K562 (cell line): Measurements from ENCODE around the gene ZNF655. TPM values are rescaled to one million over a fixed set of nuclear protein-coding genes. Genes with fewer than 3 reads are reported as not detected.
A peak's percentile ranks its signal among the peaks of the same experiment; 100 is the strongest.

Source experiments
- C11orf30 ChIP-seq: fragments of 450-650 bp; IDR thresholded peaks from 2 replicates; pipeline ENCODE4 v1.6.1; 2016; ENCODE audit warnings: low read depth, mild to moderate bottlenecking
- ERF ChIP-seq: fragments of 450-650 bp; formaldehyde crosslinking; IDR thresholded peaks from 2 replicates; pipeline ENCODE4 v1.4.0; 2020; ENCODE audit warnings: mild to moderate bottlenecking, mixed read lengths
- GABPB1 ChIP-seq: sonication (generic); formaldehyde crosslinking; IDR thresholded peaks from 2 replicates; pipeline ENCODE4 v1.8.0; 2022; ENCODE audit warnings: mild to moderate bottlenecking, missing genetic modification reagents
- JUN ChIP-seq, 2 experiments: sonication (generic) in 1 of 2; formaldehyde crosslinking in 1 of 2; IDR thresholded peaks; 2 replicates each; pipeline versions ENCODE4 v1.6.1 to v1.8.0; 2012 to 2022; ENCODE audit warnings: borderline replicate concordance in 2 of 2, mild to moderate bottlenecking in 2 of 2, improper control_type of control experiment in 1 of 2, low read depth in 1 of 2, low read length in 1 of 2, missing genetic modification reagents in 1 of 2
- NEUROD1 ChIP-seq: fragments of 150-350 bp; IDR thresholded peaks from 2 replicates; pipeline ENCODE4 v1.6.1; 2014; ENCODE audit warnings: borderline replicate concordance, low read length, low read depth; ENCODE audit not compliant: partially characterized antibody
- SMARCB1 ChIP-seq: IDR thresholded peaks from 2 replicates; pipeline ENCODE4 v1.6.1; 2011; ENCODE audit warnings: improper control_type of control experiment, low read depth; ENCODE audit not compliant: insufficient read length
- SP2 ChIP-seq: IDR thresholded peaks from 2 replicates; pipeline ENCODE4 v1.6.1; 2011; ENCODE audit warnings: mild to moderate bottlenecking, low read depth, low read length, moderate library complexity; ENCODE audit not compliant: poor library complexity, severe bottlenecking; ENCODE audit errors: extremely low read depth
- TCF7L2 ChIP-seq: fragments of 150-350 bp; IDR thresholded peaks from 2 replicates; pipeline ENCODE4 v1.6.1; 2016; ENCODE audit warnings: low read depth, mild to moderate bottlenecking, low read length, moderate library complexity
- ZEB2 ChIP-seq: fragments of 450-650 bp; IDR thresholded peaks from 2 replicates; pipeline ENCODE4 v1.6.1; 2016
- ZNF23 ChIP-seq: fragments of 250-450 bp; sonication (Bioruptor Pico); IDR thresholded peaks from 2 replicates; pipeline ENCODE4 v1.4.0; 2020; ENCODE audit warnings: mild to moderate bottlenecking
- ZNF24 ChIP-seq: fragments of 450-650 bp; IDR thresholded peaks from 2 replicates; pipeline ENCODE4 v1.6.1; 2016
- ZNF445 ChIP-seq: fragments of 250-450 bp; sonication (Bioruptor Pico); IDR thresholded peaks from 2 replicates; pipeline ENCODE4 v1.4.0; 2020; ENCODE audit warnings: low read depth, mild to moderate bottlenecking, moderate library complexity
- polyA plus RNA-seq, 8 experiments: library from polyadenylated mRNA; depleted of rRNA in 4 of 8; stranded (reverse) in 5 of 8; unstranded in 3 of 8; fragments of >200 nt; fragmentation: Nextera tagmentation in 2 of 8; fragmentation: Illumina TruSeq in 1 of 8; extraction: Ambion mirVana in 2 of 8; extraction: Trizol in 1 of 8; gene quantifications; 2 replicates each; pipeline versions ENCODE4 v1.2.1 to v1.2.3, GENCODE V29; 2011 to 2014; ENCODE audit warnings: inconsistent platforms in 1 of 8, missing spikeins in 1 of 8
- total RNA-seq, 7 experiments: library from RNA; depleted of rRNA in 6 of 7; stranded (reverse); fragments of >200 nt in 6 of 7; fragmentation: Illumina TruSeq in 2 of 7; extraction: Trizol in 2 of 7; gene quantifications; 2 replicates each; pipeline versions ENCODE4 v1.2.1 to v1.2.3, GENCODE V29; 2011 to 2021; ENCODE audit warnings: low replicate concordance in 1 of 7
- TF ChIP-seq, protein P1 (sequence below), 2 experiments: fragments of 450-650 bp in 1 of 2; sonication (generic) in 1 of 2; formaldehyde crosslinking; conservative IDR thresholded peaks; 2 replicates each; pipeline versions ENCODE4 v1.4.0 to v1.8.1; 2020 to 2022; ENCODE audit warnings: mild to moderate bottlenecking in 1 of 2, missing genetic modification reagents in 1 of 2
- TF ChIP-seq, protein P2 (sequence below), 2 experiments: fragments of 450-650 bp in 1 of 2; sonication (generic) in 1 of 2; formaldehyde crosslinking in 1 of 2; IDR thresholded peaks; 2 replicates each; pipeline versions ENCODE4 v1.7.1 to v1.9.0; 2016 to 2022; ENCODE audit warnings: inconsistent platforms in 1 of 2, mild to moderate bottlenecking in 1 of 2, missing genetic modification reagents in 1 of 2
- TF ChIP-seq, protein P3 (sequence below): sonication (generic); formaldehyde crosslinking; IDR thresholded peaks from 2 replicates; pipeline ENCODE4 v1.9.0; 2022; ENCODE audit warnings: mild to moderate bottlenecking, missing genetic modification reagents

ZNF655 gene
- total and polyA plus RNA-seq, 9 of the 15 experiments (the other 6 are each of a cell fraction or from before 2014, with no cell fraction given) = 25.7 to 130 (median 95.2) TPM

DNA sequence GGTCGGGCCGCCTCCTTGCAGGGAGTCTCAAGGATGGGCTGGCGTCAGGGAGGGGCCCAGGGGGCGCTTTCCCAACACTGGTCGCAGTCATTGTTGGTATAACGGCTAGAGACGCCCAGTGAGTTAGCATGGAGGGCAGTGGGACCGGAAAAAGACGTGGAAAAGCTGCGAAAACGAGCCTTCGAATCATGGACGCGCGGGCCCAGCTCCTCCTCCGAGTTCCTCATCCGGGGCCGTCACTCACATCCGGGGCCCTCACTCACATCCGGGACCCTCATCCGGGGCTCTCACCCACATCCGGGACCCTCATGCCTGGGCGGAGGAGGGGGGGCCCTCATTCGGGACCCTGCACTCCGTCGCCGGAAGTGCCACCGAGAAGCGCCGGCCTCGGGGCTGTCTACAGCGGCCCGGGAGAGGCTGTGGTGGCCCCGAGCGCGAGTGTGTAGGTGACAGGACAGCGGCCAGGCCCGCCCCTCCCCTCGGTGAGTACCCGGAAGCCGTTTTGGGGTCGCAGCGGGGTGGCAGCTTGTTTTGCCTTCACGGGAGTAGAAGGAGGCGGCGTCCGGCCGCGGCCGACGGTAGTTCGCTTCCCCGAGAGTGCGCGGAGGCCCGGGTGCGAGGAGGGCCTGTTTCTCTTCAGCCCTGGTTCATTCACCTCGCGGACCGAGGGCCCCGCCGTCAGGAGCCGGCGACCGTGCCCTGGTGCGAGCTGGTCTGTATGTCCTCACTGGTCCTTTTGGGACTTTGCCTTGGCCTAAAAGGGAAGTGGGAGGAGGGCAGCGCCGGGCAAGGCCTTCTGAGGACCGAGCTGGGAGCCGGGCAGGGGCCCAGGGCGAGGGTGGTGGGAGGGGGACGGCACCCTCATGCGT lies at the start of gene ZNF655 (continued):
- no peak for TF ChIP-seq SMARCB1
- TF ChIP-seq ZEB2 = 0 out of 2 replicates have a peak, but pooled peaks have one; percentile 20
- peak; percentile 12 for TF ChIP-seq SP2
- no peak for TF ChIP-seq TCF7L2
- TF ChIP-seq C11orf30 = peak; percentile 68
- no peak for TF ChIP-seq ZNF24
- no peak for TF ChIP-seq ERF (CRISPR knock-in tag)
- peak; percentile 32; the same call in 1 of the 2 replicates for TF ChIP-seq JUN (IDR thresholded peaks at IDR 0.05; ENCODE audit: borderline replicate concordance, low read depth, low read length)
- 0 out of 2 replicates have a peak, but pooled peaks have one; percentile 37 for TF ChIP-seq JUN (CRISPR knock-in tag; IDR thresholded peaks at IDR 0.05; ENCODE audit: borderline replicate concordance)
- TF ChIP-seq GABPB1 (CRISPR knock-in tag) = peak; percentile 89
- no peak for TF ChIP-seq ZNF23 (CRISPR knock-in tag)
- TF ChIP-seq, protein P1, sequence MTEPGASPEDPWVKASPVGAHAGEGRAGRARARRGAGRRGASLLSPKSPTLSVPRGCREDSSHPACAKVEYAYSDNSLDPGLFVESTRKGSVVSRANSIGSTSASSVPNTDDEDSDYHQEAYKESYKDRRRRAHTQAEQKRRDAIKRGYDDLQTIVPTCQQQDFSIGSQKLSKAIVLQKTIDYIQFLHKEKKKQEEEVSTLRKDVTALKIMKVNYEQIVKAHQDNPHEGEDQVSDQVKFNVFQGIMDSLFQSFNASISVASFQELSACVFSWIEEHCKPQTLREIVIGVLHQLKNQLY (CRISPR knock-in tag; conservative IDR thresholded peaks at IDR 0.05) = peak in 1 of 2 experiments; percentile 43; a peak in 1 of 4 replicates
- TF ChIP-seq ZNF445 (CRISPR knock-in tag) = no peak
- TF ChIP-seq, protein P2, sequence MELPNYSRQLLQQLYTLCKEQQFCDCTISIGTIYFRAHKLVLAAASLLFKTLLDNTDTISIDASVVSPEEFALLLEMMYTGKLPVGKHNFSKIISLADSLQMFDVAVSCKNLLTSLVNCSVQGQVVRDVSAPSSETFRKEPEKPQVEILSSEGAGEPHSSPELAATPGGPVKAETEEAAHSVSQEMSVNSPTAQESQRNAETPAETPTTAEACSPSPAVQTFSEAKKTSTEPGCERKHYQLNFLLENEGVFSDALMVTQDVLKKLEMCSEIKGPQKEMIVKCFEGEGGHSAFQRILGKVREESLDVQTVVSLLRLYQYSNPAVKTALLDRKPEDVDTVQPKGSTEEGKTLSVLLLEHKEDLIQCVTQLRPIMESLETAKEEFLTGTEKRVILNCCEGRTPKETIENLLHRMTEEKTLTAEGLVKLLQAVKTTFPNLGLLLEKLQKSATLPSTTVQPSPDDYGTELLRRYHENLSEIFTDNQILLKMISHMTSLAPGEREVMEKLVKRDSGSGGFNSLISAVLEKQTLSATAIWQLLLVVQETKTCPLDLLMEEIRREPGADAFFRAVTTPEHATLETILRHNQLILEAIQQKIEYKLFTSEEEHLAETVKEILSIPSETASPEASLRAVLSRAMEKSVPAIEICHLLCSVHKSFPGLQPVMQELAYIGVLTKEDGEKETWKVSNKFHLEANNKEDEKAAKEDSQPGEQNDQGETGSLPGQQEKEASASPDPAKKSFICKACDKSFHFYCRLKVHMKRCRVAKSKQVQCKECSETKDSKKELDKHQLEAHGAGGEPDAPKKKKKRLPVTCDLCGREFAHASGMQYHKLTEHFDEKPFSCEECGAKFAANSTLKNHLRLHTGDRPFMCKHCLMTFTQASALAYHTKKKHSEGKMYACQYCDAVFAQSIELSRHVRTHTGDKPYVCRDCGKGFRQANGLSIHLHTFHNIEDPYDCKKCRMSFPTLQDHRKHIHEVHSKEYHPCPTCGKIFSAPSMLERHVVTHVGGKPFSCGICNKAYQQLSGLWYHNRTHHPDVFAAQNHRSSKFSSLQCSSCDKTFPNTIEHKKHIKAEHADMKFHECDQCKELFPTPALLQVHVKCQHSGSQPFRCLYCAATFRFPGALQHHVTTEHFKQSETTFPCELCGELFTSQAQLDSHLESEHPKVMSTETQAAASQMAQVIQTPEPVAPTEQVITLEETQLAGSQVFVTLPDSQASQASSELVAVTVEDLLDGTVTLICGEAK (IDR thresholded peaks at IDR 0.05) = peak; percentile 83
- TF ChIP-seq, protein P2 (CRISPR knock-in tag; IDR thresholded peaks at IDR 0.05) = no peak
- TF ChIP-seq, protein P3, sequence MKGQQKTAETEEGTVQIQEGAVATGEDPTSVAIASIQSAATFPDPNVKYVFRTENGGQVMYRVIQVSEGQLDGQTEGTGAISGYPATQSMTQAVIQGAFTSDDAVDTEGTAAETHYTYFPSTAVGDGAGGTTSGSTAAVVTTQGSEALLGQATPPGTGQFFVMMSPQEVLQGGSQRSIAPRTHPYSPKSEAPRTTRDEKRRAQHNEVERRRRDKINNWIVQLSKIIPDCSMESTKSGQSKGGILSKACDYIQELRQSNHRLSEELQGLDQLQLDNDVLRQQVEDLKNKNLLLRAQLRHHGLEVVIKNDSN (CRISPR knock-in tag) = no peak; the same call in 1 of the 2 replicates
- TF ChIP-seq NEUROD1 = peak; percentile 33
